Heart right ventricle (tissue), 16 donors: Measurements from ENCODE around the gene CTXN1. TPM values are rescaled to one million over a fixed set of nuclear protein-coding genes. Genes with fewer than 3 reads are reported as not detected.
A peak's percentile ranks its signal among the peaks of the same experiment; 100 is the strongest.

Source experiments
- ATAC-seq, 8 donors: fragments of 200-7000 bp; cut with Tn5 transposase; one replicate each; pipeline ENCODE4 v1.9.1; 2020; ENCODE audit warnings: mild to moderate bottlenecking in 8 of 8, moderate library complexity in 8 of 8, moderate number of reproducible peaks in 1 of 8
- DNase-seq, 2 donors: peaks; one replicate each; pipeline ENCODE4 v3.0.0-alpha.2; 2020
- H3K27ac ChIP-seq, 10 donors: fragments of 200-600 bp; sonication (generic) in 2 of 10; one replicate each; pipeline versions ENCODE4 v1.5.0 to v1.8.0; 2020 to 2022; ENCODE audit warnings: mild to moderate bottlenecking in 3 of 10
- H3K27me3 ChIP-seq, 7 donors: fragments of 200-600 bp; one replicate each; pipeline ENCODE4 v1.8.0; 2021 to 2022; ENCODE audit warnings: mild to moderate bottlenecking in 2 of 7
- H3K36me3 ChIP-seq, 9 donors: fragments of 200-600 bp; sonication (generic) in 1 of 9; one replicate each; pipeline versions ENCODE4 v1.5.0 to v1.8.0; 2020 to 2022; ENCODE audit warnings: mild to moderate bottlenecking in 2 of 9
- H3K4me1 ChIP-seq, 9 donors: fragments of 200-600 bp; sonication (generic) in 1 of 9; one replicate each; pipeline versions ENCODE4 v1.5.0 to v1.8.0; 2020 to 2022; ENCODE audit warnings: mild to moderate bottlenecking in 4 of 9
- H3K4me3 ChIP-seq, 10 donors: fragments of 200-600 bp; sonication (generic) in 2 of 10; one replicate each; pipeline versions ENCODE4 v1.5.0 to v1.8.0; 2020 to 2022; ENCODE audit warnings: mild to moderate bottlenecking in 7 of 10, moderate library complexity in 2 of 10
- H3K9me3 ChIP-seq, 11 donors: fragments of 200-600 bp in 10 of 11; sonication (generic) in 2 of 11; one replicate each; pipeline versions ENCODE4 v1.5.0 to v1.8.0; 2013 to 2022; ENCODE audit warnings: mild to moderate bottlenecking in 2 of 11, control low read depth in 1 of 11, moderate library complexity in 1 of 11
- WGBS, 2 donors: extraction: QIAGEN DNeasy Blood & Tissue Kit; methylation state at CpG; one replicate each; pipeline ENCODE4 v1.1.7; 2013; ENCODE audit warnings: inconsistent platforms in 1 of 2; 5-methylcytosine and 5-hydroxymethylcytosine counted together
- intact Hi-C, 10 donors: fragments of 100-400 bp; cut with DNase I; formaldehyde crosslinking; loops; one replicate each; pipeline versions ENCODE4 v1.11.1 to v1.14.2; 2022
- polyA plus RNA-seq, 2 donors: library from polyadenylated mRNA; stranded (reverse); fragments of 200-250 nt; gene quantifications; one replicate each; pipeline ENCODE4 v1.2.3, GENCODE V29; 2013
- total RNA-seq, 10 donors: library from RNA; stranded (reverse); fragmentation: NEBNext Ultra II Directional in 3 of 10; extraction: Animal tissue kit (Norgen Biotek cat#: 25700) in 3 of 10; gene quantifications; one replicate each; pipeline versions ENCODE4 v1.2.1 to v1.2.4, GENCODE V29; 2021 to 2023
- TF ChIP-seq, protein P1 (sequence below), 9 donors: fragments of 200-600 bp; sonication (generic) in 2 of 9; IDR thresholded peaks; one replicate each; pipeline versions ENCODE4 v1.5.0 to v1.8.0; 2021 to 2022; ENCODE audit warnings: antibody characterized with exemption in 9 of 9, mild to moderate bottlenecking in 5 of 9, moderate library complexity in 1 of 9
- donor health status: Arrhythmogenic right ventricular cardiomyopathy.
- donor health status: ischemic (EF 13 %, LVEDD 7.1; RV severe dilation, severe dysfunction).
- donor health status: healthy with polysubstance abuse.
- donor health status: DM: no; HTN: yes; CAD: no.
- donor health status: DM: no; HTN: no; CAD: no.
- donor health status: ischemic (EF 25% LVEDD 6.9; RV normal size, moderate dysfunction).
- donor health status: ischemic (EF 25% LVEDD 5.7; RV mildly dilated, moderate dysfunction).
- donor health status: healthy.
- donor health status: DM: yes; HTN: yes; CAD: no.
- donor health status: Ischemic cardiomyopathy.
- donor health status: ischemic (EF 35%, LVEDD 5.7; RV mildly dilated, moderate dysfunction).
- donor health status: nonischemic (EF 11% LVEDD 7.7; RV severe dilation, severe dysfunction).
- donor health status: DM: yes; HTN: yes; CAD: no.
- donor health status: PGD.
- donor health status: ischemic (EF 29% LVEDD 5.4; RV normal size, mild dysfunction).
- donor health status: nonischemic (EF 23%, LVEDD 6.1; RV moderate dilation, normal function).

Gene CTXN1
- total and polyA plus RNA-seq, 12 donors, result 0.18 to 0.74 (median 0.25) TPM; not detected in 5

- H3K4me3 ChIP-seq, result peak overlapping the region in 8 of 10 donors; percentile 82 to 96 (median 88)
- peaks cover 0 to 34% (median 6%) of the 10 kb centered on the region in 9 donors for H3K36me3 ChIP-seq
- H3K4me1 ChIP-seq, result peaks cover 14 to 62% (median 41%) of the 10 kb centered on the region in 9 donors
- H3K27me3 ChIP-seq, result peaks cover 0 to 4% (median 0%) of the 10 kb centered on the region in 7 donors
- H3K27ac ChIP-seq, result no peak overlapping the region
- TF ChIP-seq, protein P1, sequence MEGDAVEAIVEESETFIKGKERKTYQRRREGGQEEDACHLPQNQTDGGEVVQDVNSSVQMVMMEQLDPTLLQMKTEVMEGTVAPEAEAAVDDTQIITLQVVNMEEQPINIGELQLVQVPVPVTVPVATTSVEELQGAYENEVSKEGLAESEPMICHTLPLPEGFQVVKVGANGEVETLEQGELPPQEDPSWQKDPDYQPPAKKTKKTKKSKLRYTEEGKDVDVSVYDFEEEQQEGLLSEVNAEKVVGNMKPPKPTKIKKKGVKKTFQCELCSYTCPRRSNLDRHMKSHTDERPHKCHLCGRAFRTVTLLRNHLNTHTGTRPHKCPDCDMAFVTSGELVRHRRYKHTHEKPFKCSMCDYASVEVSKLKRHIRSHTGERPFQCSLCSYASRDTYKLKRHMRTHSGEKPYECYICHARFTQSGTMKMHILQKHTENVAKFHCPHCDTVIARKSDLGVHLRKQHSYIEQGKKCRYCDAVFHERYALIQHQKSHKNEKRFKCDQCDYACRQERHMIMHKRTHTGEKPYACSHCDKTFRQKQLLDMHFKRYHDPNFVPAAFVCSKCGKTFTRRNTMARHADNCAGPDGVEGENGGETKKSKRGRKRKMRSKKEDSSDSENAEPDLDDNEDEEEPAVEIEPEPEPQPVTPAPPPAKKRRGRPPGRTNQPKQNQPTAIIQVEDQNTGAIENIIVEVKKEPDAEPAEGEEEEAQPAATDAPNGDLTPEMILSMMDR (IDR thresholded peaks at IDR 0.05), result no peak
- WGBS, 2 donors, result 69 to 70% methylated on average over 10 of the region's 10 CpGs
- intact Hi-C loops, result no loop called here
- ATAC-seq (no peak), DNase-seq (no peak)
- no peaks in the 10 kb centered on the region for H3K9me3 ChIP-seq
Observed at GRCh38 chr19:7905268-7905667, 20.7 kb downstream of the CTXN1 start.

DNA sequence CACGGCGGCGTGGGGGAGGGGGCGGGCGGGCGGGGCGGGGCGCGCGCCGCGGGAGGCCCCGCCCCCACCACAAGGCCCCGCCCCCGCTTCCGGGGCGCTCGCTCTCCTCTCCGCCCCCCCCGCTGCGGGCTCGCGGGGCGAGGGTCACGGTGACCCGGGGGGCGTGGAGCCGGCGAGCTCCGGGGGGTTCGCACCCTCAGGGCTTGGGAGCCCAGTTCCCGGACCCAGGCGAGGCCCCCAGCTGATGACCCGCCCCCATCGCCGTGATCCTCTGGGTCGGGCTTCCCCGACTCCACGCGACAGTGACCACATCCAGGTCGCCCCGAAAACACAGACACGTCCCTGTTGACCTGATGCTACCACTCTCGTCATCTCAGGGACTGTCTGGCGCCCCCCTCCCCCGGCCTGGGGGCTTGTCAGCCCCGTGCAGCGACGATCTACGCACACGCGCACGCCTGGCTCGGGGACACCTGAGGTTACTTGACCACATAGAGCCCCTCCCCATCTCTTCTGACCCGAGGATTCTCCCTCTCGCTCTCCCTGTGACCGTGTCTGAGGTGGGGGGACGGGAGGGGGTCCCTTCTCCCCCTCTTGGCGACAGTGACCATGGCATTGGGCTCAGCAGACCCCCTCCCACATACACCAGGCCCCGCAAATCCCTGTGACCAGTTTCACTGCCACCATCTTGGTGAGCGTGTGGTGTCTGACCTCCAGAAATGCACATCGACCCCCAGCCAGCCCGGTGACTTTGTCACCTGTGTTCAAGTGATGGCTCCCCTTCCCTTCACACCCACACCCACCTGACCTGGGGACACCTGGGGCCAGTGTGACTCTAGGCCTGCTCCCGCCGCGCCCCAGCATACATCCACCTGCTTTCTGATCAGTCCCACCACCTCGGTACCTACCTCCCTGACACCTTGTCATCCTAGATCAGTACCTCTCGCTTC, 21.6 kb downstream of the CTXN1 start:
- intact Hi-C loops, result loop anchor here in 1 of 10 donors (5.0 kb wide), 1 partner anchor 52 kb away; no protein-coding TSS in a partner anchor
- H3K4me3 ChIP-seq, result peak overlapping the region; percentile 78 to 98 (median 88)
- H3K27me3 ChIP-seq, result peaks cover 0 to 5% (median 0%) of the 10 kb centered on the region in 7 donors
- H3K9me3 ChIP-seq, result no peaks in the 10 kb centered on the region
- WGBS, 2 donors, result 11 to 14% methylated on average over 46 to 65 of the region's 68 CpGs
- TF ChIP-seq, protein P1 (IDR thresholded peaks at IDR 0.05), result no peak
- peak; percentile 11 to 57 (median 28) for ATAC-seq
- no peak for DNase-seq
- H3K4me1 ChIP-seq, result peaks cover 14 to 62% (median 41%) of the 10 kb centered on the region in 9 donors
- peak overlapping the region; percentile 72 to 93 (median 85) for H3K27ac ChIP-seq
- H3K36me3 ChIP-seq, result peaks cover 0 to 25% (median 0%) of the 10 kb centered on the region in 9 donors

DNA sequence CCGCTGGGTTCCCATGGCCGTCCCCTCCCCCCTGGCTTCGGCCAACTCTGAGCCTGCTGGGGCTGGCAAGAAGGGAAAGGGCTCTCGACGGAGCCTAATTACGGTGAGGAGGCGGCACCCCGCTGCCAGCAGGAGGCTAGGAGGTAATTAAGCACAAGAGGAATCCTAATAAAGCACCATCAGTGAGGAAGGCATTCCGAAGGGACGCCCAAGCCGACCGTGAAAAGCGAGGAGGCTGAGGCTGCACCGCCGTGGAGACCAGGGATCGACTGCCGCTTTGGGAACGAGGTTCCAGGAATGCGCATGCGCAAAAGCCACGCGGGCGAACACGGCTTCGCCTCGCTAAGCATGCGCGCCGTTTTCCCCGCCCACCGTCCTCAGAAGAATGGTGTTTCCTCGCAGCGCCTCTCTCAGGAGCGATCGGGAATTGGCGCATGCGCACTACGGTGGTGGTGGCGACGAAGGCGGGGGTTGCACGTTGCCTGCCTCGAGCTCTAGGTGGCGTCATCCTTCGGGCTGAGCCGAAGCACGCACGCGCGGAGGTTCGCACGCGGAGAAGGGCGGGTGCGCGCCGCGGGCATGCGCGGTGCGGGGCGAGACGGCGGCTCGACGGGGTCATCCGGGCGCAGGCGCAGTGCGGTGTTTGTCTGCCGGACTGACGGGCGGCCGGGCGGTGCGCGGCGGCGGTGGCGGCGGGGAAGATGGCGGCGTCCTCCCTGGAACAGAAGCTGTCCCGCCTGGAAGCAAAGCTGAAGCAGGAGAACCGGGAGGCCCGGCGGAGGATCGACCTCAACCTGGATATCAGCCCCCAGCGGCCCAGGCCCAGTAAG, 22.5 kb downstream of the CTXN1 start, which contains the start of gene MAP2K7:
Gene MAP2K7, plus strand, starts transcription at position 634 of the 830 bp plus-strand sequence. Its CDS starts 68 bp downstream, at position 702.
- WGBS, 2 donors, result 0% methylated on average over 79 to 89 of the region's 89 CpGs
- peaks cover 0 to 5% (median 0%) of the 10 kb centered on the region in 7 donors for H3K27me3 ChIP-seq
- intact Hi-C loops, result loop anchor here in 2 of 10 donors (1.0 to 5.0 kb wide), 2 partner anchors 17 to 51 kb away; partner anchors contain the start of gene SNAPC2 (in 1 of the 2)

More for the DNA sequence above, 22.5 kb downstream of the CTXN1 start, which contains the start of gene MAP2K7:
- H3K4me1 ChIP-seq, result peaks cover 14 to 54% (median 38%) of the 10 kb centered on the region in 9 donors
- DNase-seq (peak; percentile 100), ATAC-seq (peak; percentile 86 to 96 (median 92))
- TF ChIP-seq, protein P1 (IDR thresholded peaks at IDR 0.05), result peak in 8 of 9 donors; percentile 38 to 86 (median 64)
- peak within 1 kb of the TSS; percentile 78 to 98 (median 88) for H3K4me3 ChIP-seq
- H3K9me3 ChIP-seq, result no peaks in the 10 kb centered on the region
- peak within 1 kb of the TSS; percentile 72 to 93 (median 85) for H3K27ac ChIP-seq
- H3K36me3 ChIP-seq, result peaks cover 0 to 20% (median 0%) of the 10 kb centered on the region in 9 donors
